GM12878 (cell line): ENCODE measurements around the gene ACAD11. TPM values are rescaled to one million over a fixed set of nuclear protein-coding genes. Genes with fewer than 3 reads are reported as not detected.

Experiments used
- ATAC-seq: fragments of 200-7000 bp; cut with Tn5 transposase; 3 replicates; pipeline ENCODE4 v1.9.1; 2020; ENCODE audit warnings: mild to moderate bottlenecking, moderate library complexity
- BruUV-seq: library from RNA; stranded (reverse); fragments of 400-500 nt; replicated peaks from 2 replicates; lab custom pipeline; 2021; lab: Mats Ljungman, UMichigan
- CTCF ChIA-PET: fragments of 300-600 bp; sonication (Branson Sonifier 250); formaldehyde crosslinking; extraction: SDS; loops from one replicate; lab custom pipeline; 2021; ENCODE audit warnings: inconsistent platforms; lab: Yijun Ruan, JAX
- POLR2A ChIA-PET: fragments of 350-600 bp; formaldehyde crosslinking; extraction: SDS; loops from one replicate; lab custom pipeline; 2021; ENCODE audit warnings: inconsistent platforms; lab: Charles Lee
- RAD21 ChIA-PET: fragments of 300-600 bp; sonication (Branson Sonifier 250); formaldehyde crosslinking; loops from one replicate; lab custom pipeline; 2023; ENCODE audit warnings: antibody characterized with exemption; ENCODE audit not compliant: unreplicated experiment; lab: Charles Lee
- SMC1A ChIA-PET: fragments of 300-600 bp; sonication (Branson Sonifier 250); formaldehyde crosslinking; loops from one replicate; lab custom pipeline; 2023; ENCODE audit not compliant: unreplicated experiment, uncharacterized antibody; lab: Charles Lee
- DNase-seq: peaks from one replicate; pipeline ENCODE4 v3.0.0-alpha.2; 2011; ENCODE audit warnings: low read depth, low spot score
- FAIRE-seq: peaks from 3 replicates; lab custom pipeline; 2011; peaks lifted over from hg19 to GRCh38; lab: Jason Lieb, UNC
- H2AFZ ChIP-seq: 2 replicates; pipeline ENCODE4 v1.6.0; 2011; ENCODE audit warnings: low read depth, low read length, control low read depth; ENCODE audit not compliant: control insufficient read depth
- H3K27ac ChIP-seq: 2 replicates; pipeline ENCODE4 v1.5.1; 2011; ENCODE audit warnings: control low read depth; ENCODE audit not compliant: control insufficient read depth, insufficient read depth
- H3K27me3 ChIP-seq, 2 experiments: replicated peaks in 1 of 2; 2 replicates each; pipeline versions ENCODE4 v1.6.0 to v1.6.1; 2011; ENCODE audit warnings: low read length in 1 of 2; ENCODE audit not compliant: control insufficient read depth in 2 of 2, insufficient read depth in 2 of 2
- H3K36me3 ChIP-seq, 2 experiments: 2 replicates each; pipeline ENCODE4 v1.5.1; 2011; ENCODE audit warnings: low read length in 1 of 2; ENCODE audit not compliant: control insufficient read depth in 2 of 2, insufficient read depth in 2 of 2
- H3K4me1 ChIP-seq: 2 replicates; pipeline ENCODE4 v1.6.1; 2011; ENCODE audit warnings: mild to moderate bottlenecking, low read length, moderate library complexity, mixed read lengths; ENCODE audit not compliant: control insufficient read depth, insufficient read depth
- H3K4me2 ChIP-seq: 2 replicates; pipeline ENCODE4 v1.6.0; 2011; ENCODE audit warnings: control low read depth; ENCODE audit not compliant: control insufficient read depth, insufficient read depth
- H3K4me3 ChIP-seq: fragments of 200-600 bp; sonication (generic); 2 replicates; pipeline ENCODE4 v1.5.1; 2016
- H3K79me2 ChIP-seq: 2 replicates; pipeline ENCODE4 v1.6.0; 2011; ENCODE audit warnings: low read length; ENCODE audit not compliant: control insufficient read depth, insufficient read depth
- H3K9ac ChIP-seq: 2 replicates; pipeline ENCODE4 v1.8.0; 2011; ENCODE audit warnings: low read length, control low read depth, mixed read lengths; ENCODE audit not compliant: control insufficient read depth, insufficient read depth
- H3K9me3 ChIP-seq: replicated peaks from 3 replicates; pipeline ENCODE4 v1.5.1; 2011; ENCODE audit warnings: mild to moderate bottlenecking, low read length; ENCODE audit not compliant: control insufficient read depth, insufficient read depth
- H4K20me1 ChIP-seq: 2 replicates; pipeline ENCODE4 v1.6.0; 2011; ENCODE audit not compliant: control insufficient read depth, insufficient read depth
- ATF7 ChIP-seq: fragments of 450-650 bp; IDR thresholded peaks from 2 replicates; pipeline ENCODE4 v1.6.1; 2016; ENCODE audit warnings: low read depth, mild to moderate bottlenecking
- BHLHE40 ChIP-seq, 2 experiments: fragments of 450-650 bp in 1 of 2; IDR thresholded peaks; 2 replicates each; pipeline ENCODE4 v1.6.1; 2011 to 2017; ENCODE audit warnings: low read depth in 2 of 2, borderline replicate concordance in 1 of 2, improper control_type of control experiment in 1 of 2, low read length in 1 of 2, mild to moderate bottlenecking in 1 of 2
- BMI1 ChIP-seq: fragments of 450-650 bp; IDR thresholded peaks from 2 replicates; pipeline ENCODE4 v1.6.1; 2016; ENCODE audit warnings: mild to moderate bottlenecking, moderate library complexity, borderline replicate concordance
- CHD4 ChIP-seq: fragments of 200-600 bp; sonication (generic); IDR thresholded peaks from 2 replicates; pipeline ENCODE4 v1.6.1; 2016; ENCODE audit warnings: mild to moderate bottlenecking
- GATAD2B ChIP-seq: fragments of 450-650 bp; conservative IDR thresholded peaks from 2 replicates; pipeline ENCODE4 v1.6.1; 2017; ENCODE audit warnings: low read depth, mild to moderate bottlenecking, moderate library complexity
- MTA3 ChIP-seq: IDR thresholded peaks from 2 replicates; pipeline ENCODE4 v1.6.1; 2012; ENCODE audit warnings: low read length, inconsistent platforms, borderline replicate concordance
- PAX5 ChIP-seq: IDR thresholded peaks from 2 replicates; pipeline ENCODE4 v1.6.1; 2011; ENCODE audit warnings: low read depth, low read length, borderline replicate concordance
- SMAD5 ChIP-seq: IDR thresholded peaks from 2 replicates; pipeline ENCODE4 v1.6.1; 2016; ENCODE audit warnings: antibody characterized with exemption, low read depth
- SUZ12 ChIP-seq: fragments of 200-600 bp; sonication (generic); IDR thresholded peaks from one replicate; pipeline ENCODE4 v1.6.1; 2018; ENCODE audit warnings: antibody characterized with exemption, mild to moderate bottlenecking; ENCODE audit not compliant: unreplicated experiment
- in situ Hi-C: fragments of 300-500 bp; cut with MboI; formaldehyde crosslinking; loops from 9 replicates; pipeline ENCODE4 v1.14.3; 2018; ENCODE audit warnings: mixed read lengths
- intact Hi-C: fragments of 100-400 bp; cut with micrococcal nuclease; formaldehyde crosslinking; loops from one replicate; pipeline ENCODE4 v1.14.2; 2022; ENCODE audit not compliant: unreplicated experiment
- polyA plus RNA-seq, 11 experiments: library from polyadenylated mRNA; depleted of rRNA in 4 of 11; unstranded in 6 of 11; stranded (reverse) in 5 of 11; fragments of >200 nt; fragmentation: Nextera tagmentation in 4 of 11; fragmentation: Illumina TruSeq in 1 of 11; extraction: Ambion mirVana in 4 of 11; extraction: Trizol in 1 of 11; gene quantifications; 1 replicate in 1 of 11; 2 replicates in 10 of 11; pipeline versions ENCODE4 v1.2.1 to v1.2.3, GENCODE V29; 2011 to 2016; ENCODE audit warnings: inconsistent platforms in 2 of 11, missing spikeins in 2 of 11, low read depth in 1 of 11
- total RNA-seq, 4 experiments: library from RNA; depleted of rRNA in 3 of 4; stranded (reverse); fragments of >200 nt in 3 of 4; fragmentation: Illumina TruSeq in 1 of 4; extraction: Trizol in 1 of 4; gene quantifications; 2 replicates each; pipeline versions ENCODE4 v1.2.1 to v1.2.3, GENCODE V29; 2013 to 2021
- TF ChIP-seq, protein P1 (sequence below): fragments of 450-650 bp; IDR thresholded peaks from 2 replicates; pipeline ENCODE4 v1.6.1; 2017; ENCODE audit warnings: mild to moderate bottlenecking
- TF ChIP-seq, protein P2 (sequence below): fragments of 450-650 bp; IDR thresholded peaks from 2 replicates; pipeline ENCODE4 v1.6.1; 2017; ENCODE audit warnings: mild to moderate bottlenecking, low read depth, inconsistent platforms; ENCODE audit not compliant: poor library complexity, severe bottlenecking
- TF ChIP-seq, protein P3 (sequence below): fragments of 450-650 bp; conservative IDR thresholded peaks from 2 replicates; pipeline ENCODE4 v1.6.1; 2017; ENCODE audit warnings: mild to moderate bottlenecking, moderate library complexity

Gene ACAD11
- total and polyA plus RNA-seq, 10 of the 15 experiments (the other 5 are each of a cell fraction or from before 2014, with no cell fraction given) = 2.4 to 15.9 (median 10.4) TPM

DNA sequence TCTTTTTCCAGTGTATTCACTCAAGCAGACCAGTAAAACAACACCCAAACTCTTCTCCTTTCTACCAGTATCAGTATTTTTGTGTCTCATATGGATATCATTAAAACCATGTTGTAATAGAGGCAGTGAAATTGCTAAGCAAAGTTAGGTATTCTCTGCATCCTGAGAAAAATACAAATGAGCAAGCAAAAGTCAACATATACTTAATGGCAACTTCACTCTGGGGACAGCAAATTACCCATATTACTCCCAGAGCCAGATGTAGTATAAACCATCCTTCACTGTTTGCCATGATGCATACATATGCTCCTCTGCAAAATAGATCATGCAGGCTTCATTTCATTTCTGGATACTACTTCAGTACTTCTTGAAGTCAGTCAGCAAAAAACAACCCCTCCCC, 22.6 kb upstream of the ACAD11 start:
- Histone ChIP-seq H3K36me3 (peaks cover 0 to 4% of the 10 kb centered on the region in 2 experiments; a peak in 1 of 4 replicates), H3K9ac (no peak overlapping the region), H3K4me1 (no peaks in the 10 kb centered on the region), H3K27ac (no peak overlapping the region), H3K4me2 (no peak overlapping the region), H4K20me1 (no peaks in the 10 kb centered on the region), H3K4me3 (no peak overlapping the region), H3K27me3 (no peaks in the 10 kb centered on the region), H2AFZ (no peak overlapping the region), H3K79me2 (no peaks in the 10 kb centered on the region)
- RAD21 ChIA-PET = no interaction called here
- intact Hi-C loops = no loop called here
- ATAC-seq = no peak
- no TSS peak for BruUV-seq
- no peak for FAIRE-seq
- SMC1A ChIA-PET = interaction anchor here (1.4 to 1.5 kb wide), 2 partner anchors 22 to 45 kb away, joined by 3 read pairs; no protein-coding TSS in a partner anchor
- CTCF ChIA-PET = interaction anchor here (0.6 to 3.6 kb wide), 4 partner anchors 11 to 146 kb away, joined by 3 to 11 read pairs (median 4); no protein-coding TSS in a partner anchor
- POLR2A ChIA-PET = interaction anchor here (0.5 to 0.6 kb wide), 2 partner anchors 9 to 1053 kb away, joined by 3 to 4 read pairs; no protein-coding TSS in a partner anchor
- no peak for DNase-seq
- in situ Hi-C loops = no loop called here
- TF ChIP-seq, protein P1, sequence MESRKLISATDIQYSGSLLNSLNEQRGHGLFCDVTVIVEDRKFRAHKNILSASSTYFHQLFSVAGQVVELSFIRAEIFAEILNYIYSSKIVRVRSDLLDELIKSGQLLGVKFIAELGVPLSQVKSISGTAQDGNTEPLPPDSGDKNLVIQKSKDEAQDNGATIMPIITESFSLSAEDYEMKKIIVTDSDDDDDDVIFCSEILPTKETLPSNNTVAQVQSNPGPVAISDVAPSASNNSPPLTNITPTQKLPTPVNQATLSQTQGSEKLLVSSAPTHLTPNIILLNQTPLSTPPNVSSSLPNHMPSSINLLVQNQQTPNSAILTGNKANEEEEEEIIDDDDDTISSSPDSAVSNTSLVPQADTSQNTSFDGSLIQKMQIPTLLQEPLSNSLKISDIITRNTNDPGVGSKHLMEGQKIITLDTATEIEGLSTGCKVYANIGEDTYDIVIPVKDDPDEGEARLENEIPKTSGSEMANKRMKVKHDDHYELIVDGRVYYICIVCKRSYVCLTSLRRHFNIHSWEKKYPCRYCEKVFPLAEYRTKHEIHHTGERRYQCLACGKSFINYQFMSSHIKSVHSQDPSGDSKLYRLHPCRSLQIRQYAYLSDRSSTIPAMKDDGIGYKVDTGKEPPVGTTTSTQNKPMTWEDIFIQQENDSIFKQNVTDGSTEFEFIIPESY = no peak
- TF ChIP-seq GATAD2B = no peak
- TF ChIP-seq, protein P2, sequence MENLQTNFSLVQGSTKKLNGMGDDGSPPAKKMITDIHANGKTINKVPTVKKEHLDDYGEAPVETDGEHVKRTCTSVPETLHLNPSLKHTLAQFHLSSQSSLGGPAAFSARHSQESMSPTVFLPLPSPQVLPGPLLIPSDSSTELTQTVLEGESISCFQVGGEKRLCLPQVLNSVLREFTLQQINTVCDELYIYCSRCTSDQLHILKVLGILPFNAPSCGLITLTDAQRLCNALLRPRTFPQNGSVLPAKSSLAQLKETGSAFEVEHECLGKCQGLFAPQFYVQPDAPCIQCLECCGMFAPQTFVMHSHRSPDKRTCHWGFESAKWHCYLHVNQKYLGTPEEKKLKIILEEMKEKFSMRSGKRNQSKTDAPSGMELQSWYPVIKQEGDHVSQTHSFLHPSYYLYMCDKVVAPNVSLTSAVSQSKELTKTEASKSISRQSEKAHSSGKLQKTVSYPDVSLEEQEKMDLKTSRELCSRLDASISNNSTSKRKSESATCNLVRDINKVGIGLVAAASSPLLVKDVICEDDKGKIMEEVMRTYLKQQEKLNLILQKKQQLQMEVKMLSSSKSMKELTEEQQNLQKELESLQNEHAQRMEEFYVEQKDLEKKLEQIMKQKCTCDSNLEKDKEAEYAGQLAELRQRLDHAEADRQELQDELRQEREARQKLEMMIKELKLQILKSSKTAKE = no peak
- no peak for TF ChIP-seq SUZ12
- TF ChIP-seq PAX5 = no peak
- no peak for TF ChIP-seq MTA3
- no peak for TF ChIP-seq CHD4
- TF ChIP-seq, protein P3, sequence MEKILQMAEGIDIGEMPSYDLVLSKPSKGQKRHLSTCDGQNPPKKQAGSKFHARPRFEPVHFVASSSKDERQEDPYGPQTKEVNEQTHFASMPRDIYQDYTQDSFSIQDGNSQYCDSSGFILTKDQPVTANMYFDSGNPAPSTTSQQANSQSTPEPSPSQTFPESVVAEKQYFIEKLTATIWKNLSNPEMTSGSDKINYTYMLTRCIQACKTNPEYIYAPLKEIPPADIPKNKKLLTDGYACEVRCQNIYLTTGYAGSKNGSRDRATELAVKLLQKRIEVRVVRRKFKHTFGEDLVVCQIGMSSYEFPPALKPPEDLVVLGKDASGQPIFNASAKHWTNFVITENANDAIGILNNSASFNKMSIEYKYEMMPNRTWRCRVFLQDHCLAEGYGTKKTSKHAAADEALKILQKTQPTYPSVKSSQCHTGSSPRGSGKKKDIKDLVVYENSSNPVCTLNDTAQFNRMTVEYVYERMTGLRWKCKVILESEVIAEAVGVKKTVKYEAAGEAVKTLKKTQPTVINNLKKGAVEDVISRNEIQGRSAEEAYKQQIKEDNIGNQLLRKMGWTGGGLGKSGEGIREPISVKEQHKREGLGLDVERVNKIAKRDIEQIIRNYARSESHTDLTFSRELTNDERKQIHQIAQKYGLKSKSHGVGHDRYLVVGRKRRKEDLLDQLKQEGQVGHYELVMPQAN = no peak
- no peak for TF ChIP-seq BMI1
- TF ChIP-seq ATF7 = no peak
- no peak for TF ChIP-seq SMAD5
- TF ChIP-seq BHLHE40 (IDR thresholded peaks at IDR 0.05; ENCODE audit: borderline replicate concordance in 1 of 2, low read depth in 2 of 2, low read length in 1 of 2) = no peak
- TF ChIP-seq, all 136 proteins: peak for 0
- H3K9me3 ChIP-seq = no peaks in the 10 kb centered on the region
